Thyroid gland (tissue), 4 donors: ENCODE results near the gene RBL1.
"Not testable (repeated sequence)": the region's sequence is repeated elsewhere in the genome, so short reads cannot be mapped to it uniquely, and the experiment has no call there.

ENCODE experiments used
- CTCF ChIP-seq, 6 experiments: fragments of 200-600 bp in 3 of 6; fragments of 450-650 bp in 3 of 6; sonication (generic) in 3 of 6; IDR thresholded peaks; one replicate each; pipeline ENCODE4 v1.5.1; 2016 to 2019; ENCODE audit warnings: antibody characterized with exemption in 6 of 6, mild to moderate bottlenecking in 2 of 6, inconsistent platforms in 1 of 6, moderate library complexity in 1 of 6
- POLR2A ChIP-seq, 2 donors: fragments of 450-650 bp; IDR thresholded peaks; one replicate each; pipeline ENCODE4 v1.6.1; 2017; ENCODE audit warnings: antibody characterized with exemption in 2 of 2, mild to moderate bottlenecking in 2 of 2, moderate library complexity in 1 of 2

GRCh38 chr20:37012631-37013030, 83.2 kb downstream of the RBL1 start:
- not testable (repeated sequence) for TF ChIP-seq CTCF, POLR2A (IDR thresholded peaks at IDR 0.05)
